Spleen (tissue), 11 donors: ENCODE results near the gene SKAP2. TPM values are rescaled to one million over a fixed set of nuclear protein-coding genes. Genes with fewer than 3 reads are reported as not detected.

Source experiments
- DNase-seq: peaks from one replicate; pipeline ENCODE4 v3.0.0-alpha.2; 2020
- H3K27ac ChIP-seq, 8 donors: fragments of 200-600 bp; sonication (generic) in 7 of 8; 1 replicate in 4 of 8; 2 replicates in 4 of 8; pipeline versions ENCODE4 v1.5.0 to v1.8.0; 2016 to 2021; ENCODE audit warnings: inconsistent platforms in 4 of 8, mild to moderate bottlenecking in 4 of 8, moderate library complexity in 1 of 8
- H3K27me3 ChIP-seq, 7 donors: fragments of 200-600 bp; sonication (generic) in 6 of 7; replicated peaks in 1 of 7; 1 replicate in 4 of 7; 2 replicates in 3 of 7; pipeline versions ENCODE4 v1.5.0 to v1.8.0; 2016 to 2021; ENCODE audit warnings: inconsistent platforms in 3 of 7, mild to moderate bottlenecking in 1 of 7
- H3K36me3 ChIP-seq, 6 donors: fragments of 200-600 bp; sonication (generic) in 5 of 6; 1 replicate in 4 of 6; 2 replicates in 2 of 6; pipeline versions ENCODE4 v1.5.0 to v1.8.0; 2016 to 2021; ENCODE audit warnings: inconsistent platforms in 2 of 6
- H3K4me1 ChIP-seq, 6 donors: fragments of 200-600 bp; sonication (generic) in 5 of 6; 1 replicate in 3 of 6; 2 replicates in 3 of 6; pipeline versions ENCODE4 v1.5.0 to v1.8.0; 2016 to 2021; ENCODE audit warnings: inconsistent platforms in 3 of 6
- H3K4me3 ChIP-seq, 8 donors: fragments of 200-600 bp; sonication (generic) in 7 of 8; 1 replicate in 4 of 8; 2 replicates in 4 of 8; pipeline versions ENCODE4 v1.5.0 to v1.8.0; 2016 to 2021; ENCODE audit warnings: inconsistent platforms in 4 of 8, mild to moderate bottlenecking in 4 of 8, moderate library complexity in 2 of 8
- H3K9me3 ChIP-seq, 8 donors: fragments of 200-600 bp; sonication (generic) in 7 of 8; 1 replicate in 4 of 8; 2 replicates in 4 of 8; pipeline versions ENCODE4 v1.5.0 to v1.8.0; 2016 to 2021; ENCODE audit warnings: inconsistent platforms in 4 of 8
- CTCF ChIP-seq, 11 experiments: fragments of 200-600 bp in 7 of 11; fragments of 450-650 bp in 4 of 11; sonication (generic) in 4 of 11; IDR thresholded peaks in 8 of 11; conservative IDR thresholded peaks in 3 of 11; 1 replicate in 7 of 11; 2 replicates in 4 of 11; pipeline versions ENCODE4 v1.4.0 to v1.8.0; 2016 to 2021; ENCODE audit warnings: antibody characterized with exemption in 11 of 11, inconsistent platforms in 4 of 11, mild to moderate bottlenecking in 1 of 11
- POLR2A ChIP-seq, 3 donors: fragments of 450-650 bp; IDR thresholded peaks; one replicate each; pipeline ENCODE4 v1.5.1; 2017; ENCODE audit warnings: antibody characterized with exemption in 3 of 3, mild to moderate bottlenecking in 1 of 3
- POLR2AphosphoS5 ChIP-seq, 3 donors: sonication (generic); formaldehyde crosslinking; IDR thresholded peaks; one replicate each; pipeline ENCODE4 v1.5.1; 2017; ENCODE audit warnings: antibody characterized with exemption in 3 of 3
- WGBS, 5 donors: extraction: QIAGEN DNeasy Blood & Tissue Kit in 3 of 5; methylation state at CpG; one replicate each; pipeline versions ENCODE4 v1.1.5 to v1.1.7; 2013 to 2018; 5-methylcytosine and 5-hydroxymethylcytosine counted together
- intact Hi-C: fragments of 100-400 bp; cut with DNase I; formaldehyde crosslinking; loops from one replicate; pipeline ENCODE4 v1.15.0; 2023; ENCODE audit warnings: low total_unique reads
- polyA plus RNA-seq, 3 donors: library from polyadenylated mRNA; stranded (reverse); fragments of 200-250 nt; gene quantifications; one replicate each; pipeline ENCODE4 v1.2.1, GENCODE V29; 2013
- total RNA-seq, 7 donors: library from RNA; depleted of rRNA in 3 of 7; stranded (reverse); fragments of >200 nt in 3 of 7; fragmentation: NEBNext Ultra II Directional in 4 of 7; extraction: Animal tissue kit (Norgen Biotek cat#: 25700) in 4 of 7; gene quantifications; one replicate each; pipeline versions ENCODE4 v1.1.0 to v1.2.1, GENCODE V29; 2016 to 2021
- donor health status: healthy with polysubstance abuse.
- donor health status: DM: no; HTN: no; CAD: no; lungs with moderate emphysema.
- donor health status: DM: no; HTN: no; CAD: no.
- donor health status: Bipolar disorder and iron deficiency.
- donor health status: healthy.
- donor health status: DM: no; HTN: no; CAD: no.
- donor health status: DM: yes; HTN: yes; CAD: no.

Gene SKAP2
- total and polyA plus RNA-seq, 10 donors, result 14.8 to 87.2 (median 61.7) TPM

DNA sequence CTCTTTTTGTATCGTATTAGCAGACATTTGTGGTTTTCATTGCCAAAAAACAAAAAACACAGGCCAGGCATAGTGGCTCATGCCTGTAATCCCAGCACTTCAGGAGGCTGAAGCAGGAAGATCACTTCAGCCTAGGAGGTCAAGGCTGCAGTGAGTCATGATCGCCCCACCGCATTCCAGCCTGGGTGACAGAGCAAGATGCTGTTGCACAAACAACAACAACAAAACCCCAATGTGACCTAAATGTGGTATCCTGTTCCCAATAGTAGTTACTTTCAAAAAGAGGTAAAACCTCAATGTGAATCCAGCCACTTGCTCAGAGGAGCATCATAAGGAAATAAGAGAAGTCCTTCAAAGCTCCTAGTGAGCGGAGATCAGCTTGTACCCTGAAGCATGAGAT is 45.8 kb upstream of the SKAP2 start:
- Histone ChIP-seq H3K36me3 (no peaks in the 10 kb centered on the region), H3K4me3 (peak overlapping the region in 1 of 8 donors; percentile 49), H3K27ac (peak overlapping the region in 2 of 8 donors; percentile 76 to 80), H3K4me1 (peaks cover 0 to 3% (median 0%) of the 10 kb centered on the region in 6 donors), H3K9me3 (no peaks in the 10 kb centered on the region), H3K27me3 (no peaks in the 10 kb centered on the region)
- peak; percentile 82 for DNase-seq
- intact Hi-C loops, result no loop called here
- TF ChIP-seq POLR2AphosphoS5 (IDR thresholded peaks at IDR 0.05) (no peak), POLR2A (IDR thresholded peaks at IDR 0.05) (no peak), CTCF (IDR thresholded peaks at IDR 0.05 in 8 of 11, conservative IDR thresholded peaks at IDR 0.05 in 3 of 11) (no peak)
- 64 to 72% (median 70%) methylated on average over 4 of the region's 4 CpGs for WGBS, 5 donors

GRCh38 chr7:26900251-26900650 is 35.9 kb upstream of the SKAP2 start:
- TF ChIP-seq POLR2A (IDR thresholded peaks at IDR 0.05) (no peak), POLR2AphosphoS5 (IDR thresholded peaks at IDR 0.05) (no peak), CTCF (IDR thresholded peaks at IDR 0.05 in 8 of 11, conservative IDR thresholded peaks at IDR 0.05 in 3 of 11) (no peak)
- no peak overlapping the region for H3K27ac ChIP-seq

GRCh38 chr7:26899519-26899918 is 35.1 kb upstream of the SKAP2 start:
- intact Hi-C loops, result no loop called here
- no peak for TF ChIP-seq POLR2AphosphoS5 (IDR thresholded peaks at IDR 0.05)
- no peak for TF ChIP-seq POLR2A (IDR thresholded peaks at IDR 0.05)
- no peak for TF ChIP-seq CTCF (IDR thresholded peaks at IDR 0.05 in 8 of 11, conservative IDR thresholded peaks at IDR 0.05 in 3 of 11)

More at GRCh38 chr7:26900251-26900650, 35.9 kb upstream of the SKAP2 start:
- no peak overlapping the region for H3K4me3 ChIP-seq
- intact Hi-C loops, result no loop called here
- DNase-seq, result no peak
- no peaks in the 10 kb centered on the region for H3K4me1 ChIP-seq
- no peaks in the 10 kb centered on the region for H3K36me3 ChIP-seq
- H3K27me3 ChIP-seq, result peaks cover 0 to 22% (median 0%) of the 10 kb centered on the region in 7 donors
- H3K9me3 ChIP-seq, result no peaks in the 10 kb centered on the region

DNA sequence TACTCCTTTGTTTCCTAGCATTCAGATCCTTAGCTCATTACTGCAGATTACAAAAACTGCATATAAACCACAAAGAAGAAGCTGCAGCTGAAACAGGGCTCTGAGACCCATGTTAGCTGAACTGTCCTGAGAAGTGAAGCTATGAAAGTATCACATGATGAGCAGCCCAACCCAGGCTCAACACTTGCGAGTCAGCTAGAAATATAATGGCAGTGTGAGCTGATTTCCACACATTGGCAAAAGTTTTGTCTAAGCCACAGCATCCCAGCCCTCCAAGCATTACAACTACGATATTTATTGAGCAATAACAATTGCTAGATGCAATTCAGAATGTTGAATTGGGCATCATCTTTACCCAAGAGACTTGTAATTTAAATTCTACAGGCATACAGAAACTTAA is 34.5 kb upstream of the SKAP2 start:
- DNase-seq, result no peak
- TF ChIP-seq CTCF (IDR thresholded peaks at IDR 0.05 in 8 of 11, conservative IDR thresholded peaks at IDR 0.05 in 3 of 11) (no peak), POLR2A (IDR thresholded peaks at IDR 0.05) (no peak), POLR2AphosphoS5 (IDR thresholded peaks at IDR 0.05) (no peak)
- WGBS, 5 donors, result 55 to 81% (median 75%) methylated on average over 2 of the region's 2 CpGs
- intact Hi-C loops, result no loop called here
- no peak overlapping the region for H3K27ac ChIP-seq
- H3K27me3 ChIP-seq, result peaks cover 0 to 22% (median 0%) of the 10 kb centered on the region in 7 donors
- H3K4me1 ChIP-seq, result no peaks in the 10 kb centered on the region
- H3K4me3 ChIP-seq, result no peak overlapping the region
- no peaks in the 10 kb centered on the region for H3K9me3 ChIP-seq
- H3K36me3 ChIP-seq, result no peaks in the 10 kb centered on the region

More at GRCh38 chr7:26899519-26899918, 35.1 kb upstream of the SKAP2 start:
- no peak for DNase-seq
- Histone ChIP-seq H3K27me3 (peaks cover 0 to 22% (median 0%) of the 10 kb centered on the region in 7 donors), H3K36me3 (no peaks in the 10 kb centered on the region), H3K9me3 (no peaks in the 10 kb centered on the region), H3K4me3 (no peak overlapping the region), H3K27ac (no peak overlapping the region), H3K4me1 (no peaks in the 10 kb centered on the region)
- 74 to 91% (median 79%) methylated on average over 1 of the region's 1 CpG for WGBS, 5 donors
